PC-3 (cell line): Measurements from ENCODE around the gene WDR33.

ENCODE experiments used
- CTCF ChIP-seq: fragments of 300-600 bp; sonication (generic); conservative IDR thresholded peaks from 2 replicates; pipeline ENCODE4 v1.5.1; 2017; ENCODE audit warnings: antibody characterized with exemption, low read depth, mild to moderate bottlenecking, low read length
- EZH2phosphoT487 ChIP-seq: fragments of 300-600 bp; sonication (generic); IDR thresholded peaks from 2 replicates; pipeline ENCODE4 v1.6.1; 2018; ENCODE audit warnings: mild to moderate bottlenecking, antibody characterized with exemption, low read length, borderline replicate concordance

- no peak for TF ChIP-seq CTCF
- TF ChIP-seq EZH2phosphoT487, result no peak
Observed at GRCh38 chr2:127768775-127769479, 42.0 kb downstream of the WDR33 start.
